ENCODE measurements around the gene TTYH3. TPM values are rescaled to one million over a fixed set of nuclear protein-coding genes. Genes with fewer than 3 reads are reported as not detected.

The TTYH3 gene
- total RNA-seq, 2 donors from 2014 or later, result 7.0 to 11.1 TPM

- Histone ChIP-seq H3K36me3 (no peaks in the 10 kb centered on the region), H3K4me3 (no peak overlapping the region), H3K27ac (peak overlapping the region in 1 of 2 donors; percentile 64), H3K9me3 (no peaks in the 10 kb centered on the region), H3K4me1 (peaks cover 0 to 32% of the 10 kb centered on the region in 2 donors), H3K27me3 (no peaks in the 10 kb centered on the region)
- no peak for TF ChIP-seq CTCF (IDR thresholded peaks at IDR 0.05)
- DNase-seq (ENCODE audit: low spot score), result no peak
Measured at GRCh38 chr7:2663960-2664359, 32.2 kb downstream of the TTYH3 start.

- Histone ChIP-seq H3K4me1 (peaks cover 0 to 32% of the 10 kb centered on the region in 2 donors), H3K9me3 (no peaks in the 10 kb centered on the region), H3K4me3 (no peak overlapping the region), H3K36me3 (no peaks in the 10 kb centered on the region), H3K27ac (no peak overlapping the region), H3K27me3 (no peaks in the 10 kb centered on the region)
- no peak for TF ChIP-seq CTCF (IDR thresholded peaks at IDR 0.05)
- no peak for DNase-seq (ENCODE audit: low spot score)
Measured at GRCh38 chr7:2665359-2665791, 33.6 kb downstream of the TTYH3 start.

- no peaks in the 10 kb centered on the region for H3K27me3 ChIP-seq
- peaks cover 0 to 32% of the 10 kb centered on the region in 2 donors for H3K4me1 ChIP-seq
- H3K9me3 ChIP-seq, result no peaks in the 10 kb centered on the region
- no peak overlapping the region for H3K27ac ChIP-seq
- H3K4me3 ChIP-seq, result no peak overlapping the region
- DNase-seq (ENCODE audit: low spot score), result no peak
- no peak for TF ChIP-seq CTCF (IDR thresholded peaks at IDR 0.05)
- H3K36me3 ChIP-seq, result no peaks in the 10 kb centered on the region
Measured at GRCh38 chr7:2666155-2666554, 34.4 kb downstream of the TTYH3 start.

GRCh38 chr7:2666588-2667250, 34.9 kb downstream of the TTYH3 start:
- no peak for TF ChIP-seq CTCF (IDR thresholded peaks at IDR 0.05)
- no peaks in the 10 kb centered on the region for H3K27me3 ChIP-seq
- H3K4me3 ChIP-seq, result no peak overlapping the region
- H3K9me3 ChIP-seq, result no peaks in the 10 kb centered on the region
- peaks cover 0 to 32% of the 10 kb centered on the region in 2 donors for H3K4me1 ChIP-seq
- H3K36me3 ChIP-seq, result no peaks in the 10 kb centered on the region
- DNase-seq (ENCODE audit: low spot score), result no peak
- H3K27ac ChIP-seq, result no peak overlapping the region

GRCh38 chr7:2667843-2668242, 36.1 kb downstream of the TTYH3 start:
- Histone ChIP-seq H3K27me3 (no peaks in the 10 kb centered on the region), H3K9me3 (no peaks in the 10 kb centered on the region), H3K36me3 (no peaks in the 10 kb centered on the region), H3K4me1 (peaks cover 0 to 26% of the 10 kb centered on the region in 2 donors), H3K27ac (no peak overlapping the region), H3K4me3 (no peak overlapping the region)
- TF ChIP-seq CTCF (IDR thresholded peaks at IDR 0.05), result no peak
- DNase-seq (ENCODE audit: low spot score), result no peak

GRCh38 chr7:2668401-2668800, 36.6 kb downstream of the TTYH3 start:
- Histone ChIP-seq H3K36me3 (no peaks in the 10 kb centered on the region), H3K27ac (no peak overlapping the region), H3K27me3 (no peaks in the 10 kb centered on the region), H3K4me3 (no peak overlapping the region), H3K9me3 (no peaks in the 10 kb centered on the region), H3K4me1 (peaks cover 0 to 21% of the 10 kb centered on the region in 2 donors)
- no peak for TF ChIP-seq CTCF (IDR thresholded peaks at IDR 0.05)
- DNase-seq (ENCODE audit: low spot score), result no peak
